D721Med (cell line): ENCODE measurements around the gene NISCH.

Experiments
- DNase-seq: peaks from one replicate; pipeline ENCODE4 v3.0.0; 2011; ENCODE audit warnings: low spot score; ENCODE audit not compliant: insufficient read length
- FAIRE-seq: peaks from 2 replicates; lab custom pipeline; 2011; peaks lifted over from hg19 to GRCh38; lab: Jason Lieb, UNC
- TF ChIP-seq, protein P1 (sequence below): IDR thresholded peaks from 2 replicates; pipeline ENCODE4 v1.5.1; 2012; ENCODE audit warnings: mild to moderate bottlenecking, control low read depth; ENCODE audit not compliant: insufficient read depth; ENCODE audit errors: missing control alignments

The NISCH gene

DNA sequence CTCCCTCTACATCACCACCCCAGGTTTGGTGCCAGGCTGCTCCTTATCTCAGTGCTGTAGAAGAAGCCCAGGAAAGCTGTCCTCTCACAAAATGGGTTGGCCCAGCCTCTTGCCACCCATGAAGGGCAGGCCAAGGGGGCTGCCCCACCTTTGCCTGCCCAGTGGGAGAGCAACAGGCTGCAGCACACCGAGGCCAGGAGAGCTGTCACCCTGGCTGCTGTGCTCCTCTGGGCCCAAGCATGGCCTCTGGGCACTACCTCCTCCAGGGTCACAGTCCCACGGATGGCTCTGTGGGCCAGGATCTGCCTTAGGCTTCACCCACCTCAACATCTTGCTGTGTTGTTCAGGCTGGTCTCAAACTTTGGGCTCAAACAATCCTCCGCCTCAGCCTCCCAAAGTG, 33.3 kb downstream of the NISCH start:
- TF ChIP-seq, protein P1, sequence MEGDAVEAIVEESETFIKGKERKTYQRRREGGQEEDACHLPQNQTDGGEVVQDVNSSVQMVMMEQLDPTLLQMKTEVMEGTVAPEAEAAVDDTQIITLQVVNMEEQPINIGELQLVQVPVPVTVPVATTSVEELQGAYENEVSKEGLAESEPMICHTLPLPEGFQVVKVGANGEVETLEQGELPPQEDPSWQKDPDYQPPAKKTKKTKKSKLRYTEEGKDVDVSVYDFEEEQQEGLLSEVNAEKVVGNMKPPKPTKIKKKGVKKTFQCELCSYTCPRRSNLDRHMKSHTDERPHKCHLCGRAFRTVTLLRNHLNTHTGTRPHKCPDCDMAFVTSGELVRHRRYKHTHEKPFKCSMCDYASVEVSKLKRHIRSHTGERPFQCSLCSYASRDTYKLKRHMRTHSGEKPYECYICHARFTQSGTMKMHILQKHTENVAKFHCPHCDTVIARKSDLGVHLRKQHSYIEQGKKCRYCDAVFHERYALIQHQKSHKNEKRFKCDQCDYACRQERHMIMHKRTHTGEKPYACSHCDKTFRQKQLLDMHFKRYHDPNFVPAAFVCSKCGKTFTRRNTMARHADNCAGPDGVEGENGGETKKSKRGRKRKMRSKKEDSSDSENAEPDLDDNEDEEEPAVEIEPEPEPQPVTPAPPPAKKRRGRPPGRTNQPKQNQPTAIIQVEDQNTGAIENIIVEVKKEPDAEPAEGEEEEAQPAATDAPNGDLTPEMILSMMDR = no peak
- no peak for FAIRE-seq

DNA sequence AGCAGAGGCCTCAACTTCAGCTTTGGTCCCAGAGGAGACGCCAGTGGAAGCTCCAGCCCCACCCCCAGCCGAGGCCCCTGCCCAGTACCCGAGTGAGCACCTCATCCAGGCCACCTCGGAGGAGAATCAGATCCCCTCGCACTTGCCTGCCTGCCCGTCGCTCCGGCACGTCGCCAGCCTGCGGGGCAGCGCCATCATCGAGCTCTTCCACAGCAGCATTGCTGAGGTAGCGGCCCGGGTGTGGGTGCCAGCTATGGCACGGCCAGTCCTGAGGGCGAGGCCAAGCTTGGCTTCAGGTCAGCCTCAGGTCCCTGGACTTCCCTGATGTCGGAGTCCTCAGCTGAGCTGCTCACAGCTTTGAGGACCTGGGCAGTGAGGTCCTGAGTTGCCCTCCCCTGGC, 34.0 kb downstream of the NISCH start:
- DNase-seq (no peak), FAIRE-seq (no peak)
- TF ChIP-seq, protein P1 = no peak

More for the DNA sequence above, 33.3 kb downstream of the NISCH start:
- DNase-seq = no peak

DNA sequence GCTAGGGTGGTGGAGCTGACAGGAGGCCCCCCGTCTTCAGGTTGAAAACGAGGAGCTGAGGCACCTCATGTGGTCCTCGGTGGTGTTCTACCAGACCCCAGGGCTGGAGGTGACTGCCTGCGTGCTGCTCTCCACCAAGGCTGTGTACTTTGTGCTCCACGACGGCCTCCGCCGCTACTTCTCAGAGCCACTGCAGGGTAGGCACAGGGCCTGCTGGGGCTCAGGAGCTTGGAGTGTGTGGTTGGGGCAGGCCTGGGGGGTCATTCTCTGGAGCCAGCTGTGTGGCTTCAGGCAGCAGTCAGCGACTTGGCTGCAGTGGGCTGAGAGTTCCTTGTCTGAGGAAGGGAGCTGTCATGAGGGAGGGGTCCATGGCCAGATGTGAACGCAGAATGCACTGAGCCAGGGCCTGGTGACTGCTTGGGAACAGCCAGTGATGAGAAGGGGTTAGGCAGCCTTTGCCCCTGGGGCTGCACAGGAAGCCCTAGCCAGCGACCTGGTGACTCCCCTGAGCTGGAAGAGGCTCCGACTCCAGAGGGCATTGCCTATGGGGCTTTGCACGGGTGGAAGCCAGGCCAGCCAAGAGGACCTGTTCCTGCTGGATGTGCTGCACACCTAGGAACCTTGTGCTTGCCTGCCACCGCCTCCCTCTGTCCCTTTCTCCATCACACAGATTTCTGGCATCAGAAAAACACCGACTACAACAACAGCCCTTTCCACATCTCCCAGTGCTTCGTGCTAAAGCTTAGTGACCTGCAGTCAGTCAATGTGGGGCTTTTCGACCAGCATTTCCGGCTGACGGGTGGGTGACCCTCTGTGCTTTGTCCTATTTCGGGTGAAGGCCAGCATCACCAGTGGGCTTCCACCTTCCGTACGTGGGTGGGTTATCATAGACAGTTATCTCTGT, 34.9 kb downstream of the NISCH start:
- DNase-seq (no peak), FAIRE-seq (no peak)
- TF ChIP-seq, protein P1 = no peak

DNA sequence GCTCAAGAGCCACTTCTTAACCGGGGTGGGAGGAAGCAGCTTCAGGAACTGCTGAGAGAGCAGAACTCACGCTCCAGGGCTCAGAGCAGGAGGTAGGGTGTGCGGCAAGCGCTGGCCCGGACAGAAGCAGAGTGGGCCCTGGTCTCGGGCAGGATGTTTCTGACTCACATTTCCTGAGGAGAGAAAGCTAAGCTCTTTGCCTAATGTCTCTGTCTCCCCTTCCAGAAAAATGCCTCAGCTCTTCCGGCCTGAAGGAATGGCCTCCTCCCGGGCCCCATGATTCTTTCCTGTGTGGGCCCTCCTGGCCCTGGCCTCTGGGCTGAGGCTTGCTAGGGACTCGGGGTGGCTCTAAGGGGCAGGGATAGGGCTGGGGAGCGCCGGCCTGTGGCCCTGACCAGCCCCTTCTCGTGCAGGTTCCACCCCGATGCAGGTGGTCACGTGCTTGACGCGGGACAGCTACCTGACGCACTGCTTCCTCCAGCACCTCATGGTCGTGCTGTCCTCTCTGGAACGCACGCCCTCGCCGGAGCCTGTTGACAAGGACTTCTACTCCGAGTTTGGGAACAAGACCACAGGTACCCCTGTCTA, 35.6 kb downstream of the NISCH start:
- TF ChIP-seq, protein P1 = no peak
- no peak for DNase-seq
- no peak for FAIRE-seq

DNA sequence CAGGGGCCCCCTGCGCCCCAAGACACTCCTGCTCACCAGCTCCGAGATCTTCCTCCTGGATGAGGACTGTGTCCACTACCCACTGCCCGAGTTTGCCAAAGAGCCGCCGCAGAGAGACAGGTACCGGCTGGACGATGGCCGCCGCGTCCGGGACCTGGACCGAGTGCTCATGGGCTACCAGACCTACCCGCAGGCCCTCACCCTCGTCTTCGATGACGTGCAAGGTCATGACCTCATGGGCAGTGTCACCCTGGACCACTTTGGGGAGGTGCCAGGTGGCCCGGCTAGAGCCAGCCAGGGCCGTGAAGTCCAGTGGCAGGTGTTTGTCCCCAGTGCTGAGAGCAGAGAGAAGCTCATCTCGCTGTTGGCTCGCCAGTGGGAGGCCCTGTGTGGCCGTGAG, 36.7 kb downstream of the NISCH start:
- DNase-seq = no peak
- TF ChIP-seq, protein P1 = no peak
- FAIRE-seq = no peak

DNA sequence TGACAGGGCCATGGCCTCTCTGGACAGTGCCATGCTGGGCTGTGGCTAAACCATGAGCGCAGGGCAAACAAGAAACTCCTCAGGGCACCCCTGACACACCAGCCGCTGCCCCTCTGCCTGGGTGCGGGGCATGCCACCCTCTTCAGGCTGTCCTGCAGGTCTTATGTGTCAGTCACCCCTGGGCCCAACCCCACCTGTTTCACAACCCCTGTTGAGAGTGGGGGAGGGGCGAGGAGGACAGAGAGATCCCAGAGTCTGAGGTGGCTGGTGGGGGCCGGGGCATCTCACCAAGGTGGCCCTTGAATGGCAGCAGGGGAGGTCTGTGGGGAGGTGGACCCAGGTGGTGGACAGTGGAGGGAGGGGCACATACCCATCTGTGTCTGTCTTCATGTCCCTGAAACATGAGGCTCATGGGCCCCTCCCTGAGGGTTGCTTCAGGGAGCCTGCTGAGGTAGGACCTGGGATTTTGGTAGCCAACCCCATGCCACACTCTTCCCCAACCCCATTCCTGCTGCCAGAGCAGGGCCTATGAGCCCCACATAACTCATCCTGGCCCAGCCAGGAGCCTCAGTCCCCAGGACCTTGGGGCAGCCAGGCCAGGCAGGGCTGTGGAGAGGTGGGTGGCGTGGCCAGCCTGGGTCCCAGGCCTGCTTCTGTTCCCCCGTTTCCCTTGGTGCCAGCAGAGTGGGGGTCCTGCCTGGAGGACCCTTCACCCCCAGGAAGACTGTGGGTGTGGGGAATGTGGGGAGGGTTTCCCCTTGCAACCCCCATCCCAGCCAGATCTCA, 38.0 kb downstream of the NISCH start:
- DNase-seq = no peak
- TF ChIP-seq, protein P1 = no peak
- FAIRE-seq = no peak
